Measurements from ENCODE around the gene ATP6V0E1. TPM values are rescaled to one million over a fixed set of nuclear protein-coding genes. Genes with fewer than 3 reads are reported as not detected.

The ATP6V0E1 gene
- total RNA-seq, 1 donor from 2014 or later: 326 TPM

GRCh38 chr5:172971482-172971881 is 12.1 kb upstream of the ATP6V0E1 start:
- Histone ChIP-seq H3K27me3 (no peaks in the 10 kb centered on the region), H3K9me3 (no peaks in the 10 kb centered on the region), H3K4me3 (no peak overlapping the region), H3K27ac (no peak overlapping the region), H3K36me3 (peaks cover 29% of the 10 kb centered on the region), H3K4me1 (no peaks in the 10 kb centered on the region)
- TF ChIP-seq CTCF (IDR thresholded peaks at IDR 0.05): no peak
- intact Hi-C loops (cut with DNase I): loop anchor here (10.0 kb wide), 1 partner anchor 313 kb away; no protein-coding TSS in a partner anchor
- no peak for DNase-seq
- no peak for ATAC-seq

- Histone ChIP-seq H3K4me3 (no peak overlapping the region), H3K9me3 (no peaks in the 10 kb centered on the region), H3K4me1 (no peaks in the 10 kb centered on the region), H3K27me3 (no peaks in the 10 kb centered on the region), H3K27ac (no peak overlapping the region), H3K36me3 (peaks cover 25% of the 10 kb centered on the region)
- DNase-seq (no peak), ATAC-seq (no peak)
- intact Hi-C loops (cut with DNase I): loop anchor here (10.0 kb wide), 1 partner anchor 312 kb away; no protein-coding TSS in a partner anchor
- no peak for TF ChIP-seq CTCF (IDR thresholded peaks at IDR 0.05)
Measured at GRCh38 chr5:172972552-172972951, 11.0 kb upstream of the ATP6V0E1 start.

GRCh38 chr5:172973127-172973916 is 10.2 kb upstream of the ATP6V0E1 start:
- intact Hi-C loops (cut with DNase I): loop anchor here (10.0 kb wide), 1 partner anchor 311 kb away; no protein-coding TSS in a partner anchor
- ATAC-seq (no peak), DNase-seq (no peak)
- no peak overlapping the region for H3K4me3 ChIP-seq
- H3K36me3 ChIP-seq: peaks cover 18% of the 10 kb centered on the region
- H3K4me1 ChIP-seq: no peaks in the 10 kb centered on the region
- no peaks in the 10 kb centered on the region for H3K27me3 ChIP-seq
- no peaks in the 10 kb centered on the region for H3K9me3 ChIP-seq
- TF ChIP-seq CTCF (IDR thresholded peaks at IDR 0.05): no peak
- no peak overlapping the region for H3K27ac ChIP-seq

- intact Hi-C loops (cut with DNase I): loop anchor here (10.0 kb wide), 1 partner anchor 311 kb away; no protein-coding TSS in a partner anchor
- Histone ChIP-seq H3K36me3 (peaks cover 11% of the 10 kb centered on the region), H3K27me3 (no peaks in the 10 kb centered on the region), H3K27ac (no peak overlapping the region), H3K4me1 (no peaks in the 10 kb centered on the region), H3K4me3 (no peak overlapping the region), H3K9me3 (no peaks in the 10 kb centered on the region)
- no peak for TF ChIP-seq CTCF (IDR thresholded peaks at IDR 0.05)
- ATAC-seq (no peak), DNase-seq (no peak)
Measured at GRCh38 chr5:172973931-172974330, 9.6 kb upstream of the ATP6V0E1 start.

GRCh38 chr5:172975289-172975688 is 8.3 kb upstream of the ATP6V0E1 start:
- no peak for TF ChIP-seq CTCF (IDR thresholded peaks at IDR 0.05)
- H3K27me3 ChIP-seq: no peaks in the 10 kb centered on the region
- no peak overlapping the region for H3K27ac ChIP-seq
- H3K9me3 ChIP-seq: no peaks in the 10 kb centered on the region
- intact Hi-C loops (cut with DNase I): loop anchor here (10.0 kb wide), 1 partner anchor 310 kb away; no protein-coding TSS in a partner anchor
- H3K36me3 ChIP-seq: no peaks in the 10 kb centered on the region
- DNase-seq (no peak), ATAC-seq (no peak)
- H3K4me1 ChIP-seq: no peaks in the 10 kb centered on the region
- H3K4me3 ChIP-seq: no peak overlapping the region
